Cardiac muscle cell (in vitro differentiated cells and primary cell): Measurements from ENCODE around the gene HEXD. TPM values are rescaled to one million over a fixed set of nuclear protein-coding genes. Genes with fewer than 3 reads are reported as not detected.
A peak's percentile ranks its signal among the peaks of the same experiment; 100 is the strongest.

Experiments used
- DNase-seq, 2 donors: peaks; one replicate each; pipeline versions ENCODE4 v3.0.0 to v3.0.0-alpha.2; 2010 to 2017; ENCODE audit warnings: low read depth in 1 of 2, low spot score in 1 of 2
- H3K27ac ChIP-seq: fragments of 200-600 bp; sonication (generic); 2 replicates; pipeline ENCODE4 v1.5.1; 2016
- H3K27me3 ChIP-seq: fragments of 200-600 bp; sonication (generic); 2 replicates; pipeline ENCODE4 v1.6.0; 2016; ENCODE audit warnings: control low read depth
- H3K36me3 ChIP-seq: fragments of 200-600 bp; sonication (generic); 2 replicates; pipeline ENCODE4 v1.5.1; 2016; ENCODE audit warnings: control low read depth
- H3K4me1 ChIP-seq: fragments of 200-600 bp; sonication (generic); 2 replicates; pipeline ENCODE4 v1.8.1; 2017; ENCODE audit warnings: low read depth, mild to moderate bottlenecking, mixed run types
- H3K4me3 ChIP-seq: fragments of 200-600 bp; sonication (generic); 2 replicates; pipeline ENCODE4 v1.5.1; 2016; ENCODE audit warnings: mild to moderate bottlenecking
- H3K9me3 ChIP-seq: fragments of 200-600 bp; sonication (generic); 2 replicates; pipeline ENCODE4 v1.5.1; 2017; ENCODE audit warnings: low read depth, mild to moderate bottlenecking, control low read depth
- CTCF ChIP-seq: IDR thresholded peaks from 2 replicates; pipeline ENCODE4 v1.5.1; 2012; ENCODE audit warnings: low read depth, mild to moderate bottlenecking, low read length
- polyA plus RNA-seq: library from polyadenylated mRNA; unstranded; fragments of >200 nt; fragmentation: Nextera tagmentation; extraction: Ambion mirVana; gene quantifications from 2 replicates; pipeline ENCODE4 v1.2.1, GENCODE V29; 2016
- total RNA-seq: library from RNA; depleted of rRNA; stranded (reverse); fragments of >200 nt; gene quantifications from 2 replicates; pipeline ENCODE4 v1.2.3, GENCODE V29; 2016

The HEXD gene
- total and polyA plus RNA-seq, 2 experiments from 2014 or later = 49.9 to 58.0 TPM

- Histone ChIP-seq H3K4me3 (no peak overlapping the region), H3K27ac (no peak overlapping the region), H3K4me1 (peaks cover under 1% of the 10 kb centered on the region), H3K9me3 (no peaks in the 10 kb centered on the region), H3K36me3 (no peaks in the 10 kb centered on the region), H3K27me3 (no peaks in the 10 kb centered on the region)
- peak; percentile 73 for TF ChIP-seq CTCF
- DNase-seq = peak; percentile 31 to 60
These were observed 6.1 kb downstream of the HEXD start for GRCh38 chr17:82424001-82424862.

GRCh38 chr17:82424863-82425159 is 6.7 kb downstream of the HEXD start:
- H3K9me3 ChIP-seq = no peaks in the 10 kb centered on the region
- H3K27ac ChIP-seq = no peak overlapping the region
- DNase-seq = no peak
- no peaks in the 10 kb centered on the region for H3K4me1 ChIP-seq
- H3K27me3 ChIP-seq = no peaks in the 10 kb centered on the region
- no peaks in the 10 kb centered on the region for H3K36me3 ChIP-seq
- no peak overlapping the region for H3K4me3 ChIP-seq
- TF ChIP-seq CTCF = no peak

GRCh38 chr17:82428546-82428945 is 10.4 kb downstream of the HEXD start:
- TF ChIP-seq CTCF = no peak
- Histone ChIP-seq H3K9me3 (no peaks in the 10 kb centered on the region), H3K4me3 (no peak overlapping the region), H3K4me1 (no peaks in the 10 kb centered on the region), H3K27ac (no peak overlapping the region), H3K27me3 (no peaks in the 10 kb centered on the region), H3K36me3 (no peaks in the 10 kb centered on the region)
- no peak for DNase-seq

GRCh38 chr17:82429824-82430223 is 11.7 kb downstream of the HEXD start:
- H3K4me3 ChIP-seq = no peak overlapping the region
- H3K9me3 ChIP-seq = no peaks in the 10 kb centered on the region
- no peaks in the 10 kb centered on the region for H3K36me3 ChIP-seq
- no peak for TF ChIP-seq CTCF
- no peak for DNase-seq
- H3K27ac ChIP-seq = no peak overlapping the region
- H3K27me3 ChIP-seq = no peaks in the 10 kb centered on the region
- H3K4me1 ChIP-seq = no peaks in the 10 kb centered on the region

- Histone ChIP-seq H3K27ac (no peak overlapping the region), H3K4me3 (no peak overlapping the region), H3K4me1 (no peaks in the 10 kb centered on the region), H3K36me3 (no peaks in the 10 kb centered on the region), H3K27me3 (no peaks in the 10 kb centered on the region), H3K9me3 (no peaks in the 10 kb centered on the region)
- no peak for TF ChIP-seq CTCF
- DNase-seq = no peak
These were observed 13.9 kb downstream of the HEXD start for GRCh38 chr17:82432017-82432416.
